Fibroblast of lung (primary cell): ENCODE measurements around the gene CNTNAP5. TPM values are rescaled to one million over a fixed set of nuclear protein-coding genes. Genes with fewer than 3 reads are reported as not detected.

Experiments
- DNase-seq, 2 donors: peaks; one replicate each; pipeline versions ENCODE4 v3.0.0 to v3.0.0-alpha.2; 2010; ENCODE audit warnings: low read depth in 2 of 2
- H2AFZ ChIP-seq: 2 replicates; pipeline ENCODE4 v1.5.1; 2012; ENCODE audit warnings: low read length, control low read depth, inconsistent platforms
- H3K27ac ChIP-seq: 2 replicates; pipeline ENCODE4 v1.5.1; 2011; ENCODE audit warnings: low read length, control low read depth; ENCODE audit not compliant: insufficient read depth
- H3K27me3 ChIP-seq: 2 replicates; pipeline ENCODE4 v1.5.1; 2011; ENCODE audit warnings: mild to moderate bottlenecking, low read length; ENCODE audit not compliant: control insufficient read depth, insufficient read depth
- H3K36me3 ChIP-seq: 2 replicates; pipeline ENCODE4 v1.5.1; 2011; ENCODE audit warnings: low read length; ENCODE audit not compliant: control insufficient read depth, insufficient read depth
- H3K4me1 ChIP-seq: 2 replicates; pipeline ENCODE4 v1.5.1; 2011; ENCODE audit warnings: low read length; ENCODE audit not compliant: control insufficient read depth, insufficient read depth; ENCODE audit errors: extremely low read depth
- H3K4me2 ChIP-seq: 2 replicates; pipeline ENCODE4 v1.5.1; 2011; ENCODE audit warnings: low read length, control low read depth; ENCODE audit not compliant: insufficient read depth; ENCODE audit errors: extremely low read depth
- H3K4me3 ChIP-seq, 4 experiments: fragments of 200-600 bp in 1 of 4; sonication (generic) in 1 of 4; replicated peaks in 1 of 4; 2 replicates each; pipeline ENCODE4 v1.5.1; 2011 to 2016; ENCODE audit warnings: low read length in 4 of 4, low read depth in 3 of 4, mild to moderate bottlenecking in 3 of 4, control low read depth in 2 of 4, inconsistent platforms in 1 of 4, mixed read lengths in 1 of 4; ENCODE audit not compliant: insufficient read depth in 1 of 4; ENCODE audit errors: control extremely low read depth in 1 of 4
- H3K79me2 ChIP-seq: 2 replicates; pipeline ENCODE4 v1.5.1; 2012; ENCODE audit warnings: mild to moderate bottlenecking, low read length, inconsistent platforms; ENCODE audit not compliant: control insufficient read depth, insufficient read depth
- H3K9ac ChIP-seq: 2 replicates; pipeline ENCODE4 v1.5.1; 2011; ENCODE audit warnings: mild to moderate bottlenecking, low read length, control low read depth; ENCODE audit not compliant: insufficient read depth
- H3K9me3 ChIP-seq: 2 replicates; pipeline ENCODE4 v1.5.1; 2012; ENCODE audit warnings: low read depth, low read length; ENCODE audit not compliant: control insufficient read depth, insufficient read depth
- H4K20me1 ChIP-seq: 2 replicates; pipeline ENCODE4 v1.5.1; 2011; ENCODE audit warnings: low read length; ENCODE audit not compliant: control insufficient read depth, insufficient read depth; ENCODE audit errors: extremely low read depth
- CTCF ChIP-seq, 2 donors: IDR thresholded peaks in 1 of 2; conservative IDR thresholded peaks in 1 of 2; 1 replicate in 1 of 2; 2 replicates in 1 of 2; pipeline ENCODE4 v1.5.1; 2011 to 2012; ENCODE audit warnings: low read length in 2 of 2, control low read depth in 1 of 2, inconsistent platforms in 1 of 2, low read depth in 1 of 2, mild to moderate bottlenecking in 1 of 2
- EZH2 ChIP-seq: IDR thresholded peaks from 2 replicates; pipeline ENCODE4 v1.5.1; 2012; ENCODE audit warnings: low read length, control low read depth, mild to moderate bottlenecking; ENCODE audit errors: missing control alignments
- polyA plus RNA-seq, 2 donors: library from polyadenylated mRNA; depleted of rRNA in 1 of 2; stranded (reverse) in 1 of 2; unstranded in 1 of 2; fragments of >200 nt; gene quantifications; 2 replicates each; pipeline ENCODE4 v1.2.1, GENCODE V29; 2011 to 2012; ENCODE audit warnings: missing spikeins in 1 of 2
- total RNA-seq: library from RNA; depleted of rRNA; stranded (reverse); fragments of >200 nt; gene quantifications from 2 replicates; pipeline ENCODE4 v1.2.1, GENCODE V29; 2014

CNTNAP5 gene
- total and polyA plus RNA-seq, 2 donors (not counting 1 experiment from before 2014, with no cell fraction given) = not detected

- Histone ChIP-seq H4K20me1 (no peaks in the 10 kb centered on the region), H3K27me3 (no peaks in the 10 kb centered on the region), H3K79me2 (no peaks in the 10 kb centered on the region), H3K27ac (no peak overlapping the region), H3K4me1 (no peaks in the 10 kb centered on the region), H3K4me3 (no peak overlapping the region), H2AFZ (no peak overlapping the region), H3K36me3 (no peaks in the 10 kb centered on the region), H3K9ac (no peak overlapping the region), H3K4me2 (no peak overlapping the region), H3K9me3 (no peaks in the 10 kb centered on the region)
- TF ChIP-seq EZH2 (no peak), CTCF (conservative IDR thresholded peaks at IDR 0.05 in 1 of 2, IDR thresholded peaks at IDR 0.05 in 1 of 2; ENCODE audit: low read depth in 1 of 2, low read length in 2 of 2) (no peak)
- no peak for DNase-seq
Observed at GRCh38 chr2:124328397-124328796, 303.3 kb downstream of the CNTNAP5 start.

GRCh38 chr2:124333784-124334183 is 308.7 kb downstream of the CNTNAP5 start:
- Histone ChIP-seq H3K4me1 (no peaks in the 10 kb centered on the region), H3K27me3 (no peaks in the 10 kb centered on the region), H3K9me3 (no peaks in the 10 kb centered on the region), H3K27ac (no peak overlapping the region), H4K20me1 (no peaks in the 10 kb centered on the region), H3K79me2 (no peaks in the 10 kb centered on the region), H3K4me3 (no peak overlapping the region), H3K4me2 (no peak overlapping the region), H2AFZ (no peak overlapping the region), H3K9ac (no peak overlapping the region), H3K36me3 (no peaks in the 10 kb centered on the region)
- TF ChIP-seq CTCF (conservative IDR thresholded peaks at IDR 0.05 in 1 of 2, IDR thresholded peaks at IDR 0.05 in 1 of 2; ENCODE audit: low read depth in 1 of 2, low read length in 2 of 2) (no peak), EZH2 (no peak)
- DNase-seq = no peak

- no peak for TF ChIP-seq CTCF (conservative IDR thresholded peaks at IDR 0.05 in 1 of 2, IDR thresholded peaks at IDR 0.05 in 1 of 2; ENCODE audit: low read depth in 1 of 2, low read length in 2 of 2)
- no peak for TF ChIP-seq EZH2
- Histone ChIP-seq H3K9ac (no peak overlapping the region), H3K4me2 (no peak overlapping the region), H2AFZ (no peak overlapping the region), H3K4me3 (no peak overlapping the region), H4K20me1 (no peaks in the 10 kb centered on the region), H3K9me3 (no peaks in the 10 kb centered on the region), H3K27me3 (no peaks in the 10 kb centered on the region), H3K4me1 (no peaks in the 10 kb centered on the region), H3K36me3 (no peaks in the 10 kb centered on the region), H3K79me2 (no peaks in the 10 kb centered on the region), H3K27ac (no peak overlapping the region)
- no peak for DNase-seq
Observed at GRCh38 chr2:124335058-124335457, 310.0 kb downstream of the CNTNAP5 start.
